Measurements from ENCODE around the gene C3orf85. TPM values are rescaled to one million over a fixed set of nuclear protein-coding genes. Genes with fewer than 3 reads are reported as not detected.

C3orf85 gene
- total and polyA plus RNA-seq, 7 donors, result 0.39 TPM; not detected in 6

DNA sequence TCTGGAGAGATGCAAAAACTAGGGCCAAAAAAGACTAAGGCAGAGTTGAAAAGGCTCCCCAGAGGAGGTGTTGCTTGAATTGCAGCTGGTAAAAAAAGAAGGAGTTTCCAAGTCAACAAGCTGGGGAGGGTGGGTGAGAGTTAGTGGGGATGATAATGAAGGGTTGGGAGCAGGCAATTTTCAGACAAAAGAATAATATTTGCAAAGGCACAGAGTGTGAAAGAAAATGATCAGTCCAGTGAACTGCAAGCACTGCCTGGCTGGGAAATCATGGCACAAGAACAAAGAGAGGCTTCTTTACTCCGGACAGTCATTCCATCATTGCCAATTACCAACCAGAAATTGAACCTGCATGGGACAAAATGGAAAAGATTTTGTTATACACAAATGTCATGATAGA, 42.2 kb downstream of the C3orf85 start:
- no peak overlapping the region for H3K27ac ChIP-seq
- no peak for ATAC-seq
- 33 to 74% (median 45%) methylated on average over 1 of the region's 1 CpG for WGBS, 3 donors
- H3K36me3 ChIP-seq (ENCODE audit: insufficient read depth in 1 of 2, low read depth in 1 of 2), result no peaks in the 10 kb centered on the region
- TF ChIP-seq, protein P1, sequence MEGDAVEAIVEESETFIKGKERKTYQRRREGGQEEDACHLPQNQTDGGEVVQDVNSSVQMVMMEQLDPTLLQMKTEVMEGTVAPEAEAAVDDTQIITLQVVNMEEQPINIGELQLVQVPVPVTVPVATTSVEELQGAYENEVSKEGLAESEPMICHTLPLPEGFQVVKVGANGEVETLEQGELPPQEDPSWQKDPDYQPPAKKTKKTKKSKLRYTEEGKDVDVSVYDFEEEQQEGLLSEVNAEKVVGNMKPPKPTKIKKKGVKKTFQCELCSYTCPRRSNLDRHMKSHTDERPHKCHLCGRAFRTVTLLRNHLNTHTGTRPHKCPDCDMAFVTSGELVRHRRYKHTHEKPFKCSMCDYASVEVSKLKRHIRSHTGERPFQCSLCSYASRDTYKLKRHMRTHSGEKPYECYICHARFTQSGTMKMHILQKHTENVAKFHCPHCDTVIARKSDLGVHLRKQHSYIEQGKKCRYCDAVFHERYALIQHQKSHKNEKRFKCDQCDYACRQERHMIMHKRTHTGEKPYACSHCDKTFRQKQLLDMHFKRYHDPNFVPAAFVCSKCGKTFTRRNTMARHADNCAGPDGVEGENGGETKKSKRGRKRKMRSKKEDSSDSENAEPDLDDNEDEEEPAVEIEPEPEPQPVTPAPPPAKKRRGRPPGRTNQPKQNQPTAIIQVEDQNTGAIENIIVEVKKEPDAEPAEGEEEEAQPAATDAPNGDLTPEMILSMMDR (IDR thresholded peaks at IDR 0.05), result no peak
- H3K9me3 ChIP-seq, result no peaks in the 10 kb centered on the region
- intact Hi-C loops (cut with DNase I), result no loop called here
- no peak for DNase-seq
- no peaks in the 10 kb centered on the region for H3K4me1 ChIP-seq
- H3K4me3 ChIP-seq, result no peak overlapping the region
- no peaks in the 10 kb centered on the region for H3K27me3 ChIP-seq (ENCODE audit: insufficient read depth in 3 of 3, low read length in 2 of 3)

DNA sequence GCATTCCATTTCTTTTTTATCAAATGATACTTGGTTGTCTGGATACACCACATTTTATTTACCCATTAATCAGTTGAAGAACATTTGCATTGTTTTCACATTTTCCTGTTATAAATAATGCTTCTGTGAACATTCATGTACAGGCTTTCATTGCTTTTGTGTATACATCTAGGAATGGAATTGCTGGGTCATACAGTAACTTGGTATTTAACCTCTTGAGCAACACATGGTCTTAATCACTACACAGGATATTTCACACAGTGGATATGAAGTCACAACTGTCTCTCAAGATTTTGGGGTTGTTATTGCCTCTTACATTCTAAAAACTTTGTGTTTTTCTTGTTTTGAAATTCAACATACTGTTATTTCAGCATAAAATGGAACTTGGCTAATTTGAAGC, 48.2 kb downstream of the C3orf85 start:
- intact Hi-C loops (cut with DNase I), result no loop called here
- no peak for ATAC-seq
- TF ChIP-seq, protein P1 (IDR thresholded peaks at IDR 0.05), result no peak
- Histone ChIP-seq H3K4me3 (no peak overlapping the region), H3K9me3 (no peaks in the 10 kb centered on the region), H3K27me3 (ENCODE audit: insufficient read depth in 3 of 3, low read length in 2 of 3) (no peaks in the 10 kb centered on the region), H3K4me1 (no peaks in the 10 kb centered on the region), H3K36me3 (ENCODE audit: insufficient read depth in 1 of 2, low read depth in 1 of 2) (no peaks in the 10 kb centered on the region), H3K27ac (no peak overlapping the region)
- DNase-seq, result no peak

DNA sequence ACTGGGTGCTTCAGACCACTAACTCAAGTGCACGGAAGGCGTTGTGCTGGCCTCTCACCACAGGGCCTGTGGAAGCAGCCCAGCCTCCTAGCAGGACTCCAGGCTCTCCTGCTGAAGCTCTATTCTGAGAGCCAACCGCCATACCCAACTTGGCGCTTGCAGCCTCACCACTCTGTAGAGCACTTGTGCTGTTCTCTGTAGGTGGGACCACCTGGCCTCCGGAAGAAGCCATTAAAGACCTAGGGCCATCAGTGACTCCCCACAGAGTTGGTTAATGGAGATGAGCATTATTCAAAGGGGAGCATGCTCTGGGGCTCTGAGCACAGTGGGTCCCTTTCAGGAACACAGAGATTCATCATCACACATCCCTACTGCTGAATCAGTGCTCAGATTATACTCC, 50.9 kb downstream of the C3orf85 start:
- DNase-seq (no peak), ATAC-seq (no peak)
- H3K27me3 ChIP-seq (ENCODE audit: insufficient read depth in 3 of 3, low read length in 2 of 3), result no peaks in the 10 kb centered on the region
- no peaks in the 10 kb centered on the region for H3K4me1 ChIP-seq
- intact Hi-C loops (cut with DNase I), result no loop called here
- WGBS, 3 donors, result 94 to 96% (median 96%) methylated on average over 5 of the region's 5 CpGs
- TF ChIP-seq, protein P1 (IDR thresholded peaks at IDR 0.05), result no peak
- H3K4me3 ChIP-seq, result no peak overlapping the region
- no peaks in the 10 kb centered on the region for H3K9me3 ChIP-seq
- no peaks in the 10 kb centered on the region for H3K36me3 ChIP-seq (ENCODE audit: insufficient read depth in 1 of 2, low read depth in 1 of 2)
- no peak overlapping the region for H3K27ac ChIP-seq

DNA sequence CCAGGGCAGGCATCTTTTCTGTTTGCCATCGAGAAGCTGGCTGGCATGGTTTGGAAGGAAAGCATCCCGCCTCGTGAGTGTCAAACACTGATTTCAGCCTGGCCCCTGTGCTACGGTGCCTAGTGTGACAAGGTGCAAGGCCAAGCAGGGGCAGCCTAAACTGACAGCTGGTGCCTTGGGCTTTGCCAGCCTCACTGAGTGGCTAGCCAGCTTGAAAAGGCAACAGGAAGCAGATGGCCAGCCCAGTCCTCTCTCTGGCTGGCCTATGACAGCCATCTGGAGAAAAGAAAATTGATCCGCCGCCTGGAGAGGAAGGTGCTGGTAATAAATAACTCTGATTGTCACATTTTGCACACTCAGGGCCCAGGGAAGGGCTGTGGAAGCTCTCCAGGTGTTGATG, 52.2 kb downstream of the C3orf85 start:
- 14 to 22% (median 18%) methylated on average over 6 of the region's 6 CpGs for WGBS, 3 donors
- ATAC-seq (no peak), DNase-seq (no peak)
- H3K27me3 ChIP-seq (ENCODE audit: insufficient read depth in 3 of 3, low read length in 2 of 3), result no peaks in the 10 kb centered on the region
- H3K36me3 ChIP-seq (ENCODE audit: insufficient read depth in 1 of 2, low read depth in 1 of 2), result no peaks in the 10 kb centered on the region
- H3K4me3 ChIP-seq, result no peak overlapping the region
- TF ChIP-seq, protein P1 (IDR thresholded peaks at IDR 0.05), result no peak
- H3K27ac ChIP-seq, result no peak overlapping the region
- no peaks in the 10 kb centered on the region for H3K4me1 ChIP-seq
- H3K9me3 ChIP-seq, result no peaks in the 10 kb centered on the region
- intact Hi-C loops (cut with DNase I), result no loop called here

DNA sequence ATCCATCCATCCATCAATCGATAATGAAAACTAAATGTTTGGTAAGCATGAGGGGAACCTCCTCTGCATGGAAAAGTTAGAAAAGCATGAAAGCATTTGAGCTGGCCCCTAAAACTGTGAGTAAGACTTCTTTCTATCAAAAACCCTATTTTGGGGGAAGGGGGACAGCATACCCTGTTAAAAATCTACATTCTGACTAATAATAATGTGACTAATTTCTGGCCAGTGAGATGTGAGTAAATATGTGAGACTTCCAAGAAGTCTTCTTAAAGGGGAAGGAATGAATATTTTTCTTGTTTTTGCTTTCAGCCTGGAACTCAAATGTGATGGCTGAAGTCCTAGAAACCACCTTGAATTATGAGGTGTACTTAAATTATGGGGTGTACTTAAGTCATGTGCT, 54.9 kb downstream of the C3orf85 start:
- Histone ChIP-seq H3K27me3 (ENCODE audit: insufficient read depth in 3 of 3, low read length in 2 of 3) (no peaks in the 10 kb centered on the region), H3K9me3 (no peaks in the 10 kb centered on the region), H3K4me3 (no peak overlapping the region), H3K27ac (no peak overlapping the region), H3K4me1 (no peaks in the 10 kb centered on the region), H3K36me3 (ENCODE audit: insufficient read depth in 1 of 2, low read depth in 1 of 2) (no peaks in the 10 kb centered on the region)
- TF ChIP-seq, protein P1 (IDR thresholded peaks at IDR 0.05), result no peak
- DNase-seq (no peak), ATAC-seq (no peak)
- intact Hi-C loops (cut with DNase I), result no loop called here
- WGBS, 3 donors, result 99 to 100% (median 100%) methylated on average over 1 of the region's 1 CpG
